SK-N-SH (cell line): ENCODE measurements around the gene SRCIN1. TPM values are rescaled to one million over a fixed set of nuclear protein-coding genes. Genes with fewer than 3 reads are reported as not detected.
"Not testable (repeated sequence)": the region's sequence is repeated elsewhere in the genome, so short reads cannot be mapped to it uniquely, and the experiment has no call there.

Experiments used
- CTCF ChIA-PET: fragments of 300-600, 350-600 bp; formaldehyde crosslinking; extraction: SDS; loops from one replicate; lab custom pipeline; 2021; lab: Yijun Ruan, JAX
- POLR2A ChIA-PET: fragments of 350-600 bp; sonication (Branson Sonifier 250); formaldehyde crosslinking; extraction: SDS; loops from one replicate; lab custom pipeline; 2020; ENCODE audit warnings: antibody characterized with exemption, inconsistent platforms; lab: Yijun Ruan, JAX
- DNase-seq: peaks from one replicate; pipeline ENCODE4 v3.0.0; 2012
- H2AFZ ChIP-seq: fragments of 200-600 bp; sonication (generic); 2 replicates; pipeline ENCODE4 v1.8.1; 2016; ENCODE audit warnings: antibody characterized with exemption, mild to moderate bottlenecking, low read depth
- H3F3A ChIP-seq: fragments of 200-600 bp; sonication (generic); replicated peaks from 2 replicates; pipeline ENCODE3; 2016; ENCODE audit warnings: antibody characterized with exemption, mild to moderate bottlenecking; ENCODE audit not compliant: insufficient read depth
- H3K27ac ChIP-seq, 2 experiments: fragments of 200-500 bp in 1 of 2; fragments of 200-600 bp in 1 of 2; sonication (Bioruptor generic) in 1 of 2; sonication (generic), shearing (Covaris generic) in 1 of 2; 2 replicates each; pipeline versions ENCODE4 v1.5.1 to v1.6.1; 2014 to 2016; ENCODE audit warnings: low read depth in 2 of 2, inconsistent platforms in 1 of 2, low read length in 1 of 2, mild to moderate bottlenecking in 1 of 2, mixed read lengths in 1 of 2
- H3K27me3 ChIP-seq: fragments of 200-600 bp; sonication (generic), shearing (Covaris generic); 2 replicates; pipeline ENCODE4 v1.6.1; 2016; ENCODE audit warnings: mixed run types; ENCODE audit not compliant: insufficient read depth
- H3K36me3 ChIP-seq, 2 experiments: fragments of 200-500 bp in 1 of 2; fragments of 200-600 bp in 1 of 2; sonication (Bioruptor generic) in 1 of 2; sonication (generic) in 1 of 2; replicated peaks in 1 of 2; 2 replicates each; pipeline versions ENCODE3 to v1.5.1; 2014 to 2016; ENCODE audit warnings: low read length in 1 of 2, mild to moderate bottlenecking in 1 of 2; ENCODE audit not compliant: insufficient read depth in 2 of 2, control insufficient read depth in 1 of 2
- H3K4me1 ChIP-seq, 2 experiments: fragments of 200-500 bp in 1 of 2; fragments of 200-600 bp in 1 of 2; sonication (Bioruptor generic) in 1 of 2; sonication (generic), shearing (Covaris generic) in 1 of 2; 2 replicates each; pipeline versions ENCODE4 v1.5.1 to v1.6.1; 2014 to 2016; ENCODE audit warnings: low read depth in 1 of 2, low read length in 1 of 2, mixed run types in 1 of 2; ENCODE audit not compliant: insufficient read depth in 2 of 2, control insufficient read depth in 1 of 2
- H3K4me2 ChIP-seq: fragments of 200-600 bp; sonication (generic), shearing (Covaris generic); 2 replicates; pipeline ENCODE4 v1.6.1; 2017; ENCODE audit warnings: mixed run types
- H3K4me3 ChIP-seq, 2 experiments: fragments of 200-500 bp in 1 of 2; fragments of 200-600 bp in 1 of 2; sonication (Bioruptor generic) in 1 of 2; sonication (generic), shearing (Covaris generic) in 1 of 2; 2 replicates each; pipeline versions ENCODE4 v1.5.1 to v1.8.1; 2014 to 2016; ENCODE audit warnings: low read depth in 2 of 2, inconsistent platforms in 1 of 2, low read length in 1 of 2, mild to moderate bottlenecking in 1 of 2, mixed read lengths in 1 of 2, moderate library complexity in 1 of 2
- H3K79me2 ChIP-seq: fragments of 200-600 bp; sonication (generic); 2 replicates; pipeline ENCODE4 v1.8.1; 2017; ENCODE audit warnings: mild to moderate bottlenecking; ENCODE audit not compliant: insufficient read depth
- H3K9ac ChIP-seq: fragments of 200-600 bp; sonication (generic); 2 replicates; pipeline ENCODE4 v1.6.1; 2017; ENCODE audit warnings: mixed run types
- H3K9me2 ChIP-seq: fragments of 200-600 bp; sonication (generic); 2 replicates; pipeline ENCODE4 v1.6.1; 2017; ENCODE audit warnings: mixed run types
- H3K9me3 ChIP-seq: fragments of 200-600 bp; sonication (generic); 2 replicates; pipeline ENCODE4 v1.6.1; 2017; ENCODE audit warnings: mixed run types, mild to moderate bottlenecking, moderate library complexity
- H4K20me1 ChIP-seq: fragments of 200-600 bp; sonication (generic); 2 replicates; pipeline ENCODE4 v1.6.1; 2017; ENCODE audit warnings: mild to moderate bottlenecking, mixed run types; ENCODE audit not compliant: insufficient read depth
- EP300 ChIP-seq, 2 experiments: IDR thresholded peaks; 2 replicates each; pipeline versions ENCODE4 v1.4.0 to v1.6.1; 2012; ENCODE audit warnings: borderline replicate concordance in 1 of 2, low read depth in 1 of 2, low read length in 1 of 2
- FOXJ3 ChIP-seq: sonication (generic); formaldehyde crosslinking; IDR thresholded peaks from 2 replicates; pipeline ENCODE4 v1.5.1; 2020; ENCODE audit warnings: mild to moderate bottlenecking, missing genetic modification reagents
- GATA2 ChIP-seq: sonication (generic); formaldehyde crosslinking; IDR thresholded peaks from 2 replicates; pipeline ENCODE4 v1.5.0; 2020; ENCODE audit warnings: mild to moderate bottlenecking, missing genetic modification reagents
- MXI1 ChIP-seq: IDR thresholded peaks from 2 replicates; pipeline ENCODE4 v1.6.1; 2012; ENCODE audit warnings: mild to moderate bottlenecking, low read depth, low read length, improper control_type of control experiment
- RAD21 ChIP-seq: IDR thresholded peaks from 2 replicates; pipeline ENCODE4 v1.6.1; 2012; ENCODE audit warnings: mild to moderate bottlenecking, low read length
- RCOR1 ChIP-seq: fragments of 150-350 bp; IDR thresholded peaks from 2 replicates; pipeline ENCODE4 v1.6.1; 2017; ENCODE audit warnings: antibody characterized with exemption, low read length
- SMC3 ChIP-seq: IDR thresholded peaks from 2 replicates; pipeline ENCODE4 v1.6.1; 2012; ENCODE audit warnings: low read depth, low read length, improper control_type of control experiment
- TCF12 ChIP-seq: IDR thresholded peaks from 2 replicates; pipeline ENCODE4 v1.4.0; 2012
- WGBS: methylation state at CpG from one replicate; pipeline ENCODE4 v1.1.6; 2017; ENCODE audit warnings: low lambda C conversion rate; 5-methylcytosine and 5-hydroxymethylcytosine counted together
- polyA plus RNA-seq, 3 experiments: library from polyadenylated mRNA; depleted of rRNA; stranded (reverse); fragments of >200 nt; gene quantifications; 2 replicates each; pipeline ENCODE4 v1.2.3, GENCODE V29; 2012

Gene SRCIN1
- polyA plus RNA-seq, 1 of the 3 experiments (the other 2 are of a cell fraction), result 1.0 TPM

DNA sequence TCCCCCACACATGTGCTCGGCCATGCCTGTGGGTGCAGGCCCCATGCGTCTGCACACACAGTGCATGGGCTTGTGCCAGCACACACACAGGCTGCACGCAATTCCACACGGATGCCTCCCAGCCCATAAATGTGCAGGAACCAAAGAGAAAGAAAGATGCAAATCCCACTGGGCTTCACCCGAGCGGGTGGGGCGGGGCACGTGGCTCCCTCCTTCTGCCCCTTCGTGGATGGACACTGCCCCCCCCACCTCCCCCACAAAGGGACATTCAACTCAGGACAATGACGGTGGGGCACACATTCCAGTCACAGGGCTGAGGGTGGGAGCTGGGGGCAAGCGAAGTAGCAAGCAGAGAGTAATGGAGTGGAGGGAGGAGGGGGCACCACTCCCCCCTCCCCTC lies 74.9 kb downstream of the SRCIN1 start:
- CTCF ChIA-PET, H3K27me3 ChIP-seq, H3F3A ChIP-seq, H3K9me3 ChIP-seq, H3K4me3 ChIP-seq, POLR2A ChIA-PET, H3K79me2 ChIP-seq, H3K9ac ChIP-seq, DNase-seq, H2AFZ ChIP-seq, H4K20me1 ChIP-seq, H3K36me3 ChIP-seq, H3K27ac ChIP-seq, H3K4me2 ChIP-seq, H3K9me2 ChIP-seq: not testable (repeated sequence)
- WGBS, result 62% methylated on average over 2 of the region's 11 CpGs
- H3K4me1 ChIP-seq, result peaks cover 0 to 15% of the 10 kb centered on the region in 2 experiments; a peak in 1 of 4 replicates

DNA sequence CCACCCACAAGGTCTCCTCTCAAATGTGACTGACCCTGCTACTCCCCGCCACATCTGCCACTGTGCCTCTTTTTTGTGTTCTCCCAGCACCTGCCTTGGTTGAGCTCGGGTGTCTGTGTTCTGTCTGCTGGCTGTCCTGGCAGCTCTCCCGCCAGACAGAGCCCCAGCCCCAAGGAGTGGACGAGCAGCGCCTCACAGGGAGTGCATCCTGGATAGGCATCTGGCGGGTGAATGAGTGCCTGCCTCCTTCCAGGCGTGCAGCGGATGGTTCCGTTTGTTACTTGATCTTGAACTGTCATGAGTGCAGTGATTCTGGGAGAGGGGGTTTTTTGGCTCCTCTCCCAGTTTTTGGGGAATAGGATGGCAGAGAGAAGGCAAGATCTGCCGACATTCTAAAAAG lies 77.6 kb downstream of the SRCIN1 start:
- POLR2A ChIA-PET, result interaction anchor here (1.6 kb wide), 1 partner anchor 30 kb away, joined by 4 read pairs; no protein-coding TSS in a partner anchor
- H3K27me3 ChIP-seq, H3K79me2 ChIP-seq, H3K9me3 ChIP-seq, H4K20me1 ChIP-seq, H3F3A ChIP-seq, H3K27ac ChIP-seq, H3K9me2 ChIP-seq, H3K9ac ChIP-seq, H2AFZ ChIP-seq, H3K36me3 ChIP-seq, H3K4me3 ChIP-seq: not testable (repeated sequence)
- DNase-seq, result peak; percentile 67
- TF ChIP-seq SMC3 (0 out of 2 replicates have a peak, but pooled peaks have one; percentile 13), RAD21 (peak; percentile 43), RCOR1 (0 out of 2 replicates have a peak, but pooled peaks have one; percentile 29), EP300 (IDR thresholded peaks at IDR 0.05; ENCODE audit: borderline replicate concordance in 1 of 2, low read depth in 1 of 2, low read length in 1 of 2) (peak in 1 of 2 experiments; percentile 48; a peak in 2 of 4 replicates), FOXJ3 (CRISPR knock-in tag) (peak; percentile 61; the same call in 1 of the 2 replicates), TCF12 (peak; percentile 53), MXI1 (peak; percentile 58; the same call in 1 of the 2 replicates), GATA2 (peak; percentile 47)
- Histone ChIP-seq H3K4me2 (peak overlapping the region; percentile 25; the same call in 1 of the 2 replicates), H3K4me1 (peaks cover 0 to 15% of the 10 kb centered on the region in 2 experiments; a peak in 1 of 4 replicates)
- CTCF ChIA-PET, result interaction anchor here (0.6 to 2.6 kb wide), 2 partner anchors 30 to 174 kb away, joined by 3 to 5 read pairs; no protein-coding TSS in a partner anchor
- 21% methylated on average over 10 of the region's 10 CpGs for WGBS

DNA sequence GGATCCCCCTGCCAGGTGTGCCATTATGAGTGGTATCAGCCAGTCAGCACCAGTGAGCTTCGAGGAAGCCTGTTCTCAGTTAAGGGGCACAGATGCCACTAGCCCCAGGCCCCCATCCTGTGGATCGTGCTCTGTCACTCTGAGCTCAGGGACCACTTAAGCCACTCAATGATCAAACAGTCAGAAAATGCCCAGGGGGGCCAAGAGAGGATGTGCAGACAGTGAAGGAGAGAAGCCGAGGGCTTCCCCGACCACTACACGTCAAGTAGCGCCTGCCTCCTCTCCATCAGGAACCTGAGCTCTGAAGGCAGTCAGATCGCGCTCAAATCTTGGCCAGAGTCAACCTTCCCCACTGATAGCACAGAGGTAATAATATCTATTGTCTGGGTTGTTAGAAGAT lies 79.2 kb downstream of the SRCIN1 start:
- H3K4me3 ChIP-seq, H3K9me3 ChIP-seq, H3K4me2 ChIP-seq, DNase-seq, H3K9ac ChIP-seq, H3K27ac ChIP-seq, POLR2A ChIA-PET, H4K20me1 ChIP-seq, H3F3A ChIP-seq, H2AFZ ChIP-seq, H3K9me2 ChIP-seq, H3K79me2 ChIP-seq, H3K36me3 ChIP-seq, H3K27me3 ChIP-seq: not testable (repeated sequence)
- 81% methylated on average over 7 of the region's 8 CpGs for WGBS
- CTCF ChIA-PET, result interaction anchor here (1.5 kb wide), 1 partner anchor 16 kb away, joined by 3 read pairs; no protein-coding TSS in a partner anchor
- peaks cover 0 to 15% of the 10 kb centered on the region in 2 experiments; a peak in 1 of 4 replicates for H3K4me1 ChIP-seq
